Muscle layer of duodenum (tissue), 2 donors: Measurements from ENCODE around the gene DUSP2.

Experiments
- H3K27ac ChIP-seq: one replicate; pipeline ENCODE4 v1.7.0; 2013; ENCODE audit warnings: mild to moderate bottlenecking, low read length
- H3K27me3 ChIP-seq: one replicate; pipeline ENCODE4 v1.7.0; 2013; ENCODE audit warnings: low read depth, mild to moderate bottlenecking, control low read depth, low read length
- H3K36me3 ChIP-seq, 2 donors: one replicate each; pipeline ENCODE4 v1.7.0; 2013; ENCODE audit warnings: low read length in 2 of 2, control low read depth in 1 of 2, mild to moderate bottlenecking in 1 of 2; ENCODE audit not compliant: insufficient read depth in 2 of 2, control insufficient read depth in 1 of 2
- H3K4me1 ChIP-seq, 2 donors: one replicate each; pipeline ENCODE4 v1.7.0; 2013; ENCODE audit warnings: low read length in 2 of 2, mild to moderate bottlenecking in 2 of 2, control low read depth in 1 of 2, moderate library complexity in 1 of 2; ENCODE audit not compliant: insufficient read depth in 2 of 2, control insufficient read depth in 1 of 2
- H3K4me3 ChIP-seq, 2 donors: one replicate each; pipeline ENCODE4 v1.7.0; 2013; ENCODE audit warnings: low read length in 2 of 2, low read depth in 1 of 2, mild to moderate bottlenecking in 1 of 2
- H3K9me3 ChIP-seq, 2 donors: one replicate each; pipeline ENCODE4 v1.7.0; 2013; ENCODE audit warnings: low read length in 2 of 2, control low read depth in 1 of 2, mild to moderate bottlenecking in 1 of 2; ENCODE audit not compliant: control insufficient read depth in 1 of 2
- donor health status: healthy.

The DUSP2 gene

GRCh38 chr2:96145036-96145847, at the start of gene DUSP2:
TSS of gene DUSP2 (minus strand) at chr2:96145440. CDS start at chr2:96145354, 86 bp downstream.
- Histone ChIP-seq H3K9me3 (no peaks in the 10 kb centered on the region), H3K36me3 (no peaks in the 10 kb centered on the region), H3K27me3 (no peaks in the 10 kb centered on the region), H3K4me3 (peak within 1 kb of the TSS; percentile 50 to 54), H3K4me1 (peaks cover 0 to 18% of the 10 kb centered on the region in 2 donors), H3K27ac (peak within 1 kb of the TSS; percentile 65)

- Histone ChIP-seq H3K4me3 (no peak overlapping the region), H3K27me3 (no peaks in the 10 kb centered on the region), H3K27ac (no peak overlapping the region), H3K4me1 (no peaks in the 10 kb centered on the region), H3K36me3 (peaks cover 49 to 65% of the 10 kb centered on the region in 2 donors), H3K9me3 (no peaks in the 10 kb centered on the region)
These were observed 46.9 kb upstream of the DUSP2 start for GRCh38 chr2:96191937-96192670.

GRCh38 chr2:96188821-96189526, 43.7 kb upstream of the DUSP2 start:
- Histone ChIP-seq H3K27me3 (no peaks in the 10 kb centered on the region), H3K4me3 (no peak overlapping the region), H3K36me3 (peaks cover 65 to 82% of the 10 kb centered on the region in 2 donors), H3K9me3 (no peaks in the 10 kb centered on the region), H3K4me1 (no peaks in the 10 kb centered on the region), H3K27ac (no peak overlapping the region)

DNA sequence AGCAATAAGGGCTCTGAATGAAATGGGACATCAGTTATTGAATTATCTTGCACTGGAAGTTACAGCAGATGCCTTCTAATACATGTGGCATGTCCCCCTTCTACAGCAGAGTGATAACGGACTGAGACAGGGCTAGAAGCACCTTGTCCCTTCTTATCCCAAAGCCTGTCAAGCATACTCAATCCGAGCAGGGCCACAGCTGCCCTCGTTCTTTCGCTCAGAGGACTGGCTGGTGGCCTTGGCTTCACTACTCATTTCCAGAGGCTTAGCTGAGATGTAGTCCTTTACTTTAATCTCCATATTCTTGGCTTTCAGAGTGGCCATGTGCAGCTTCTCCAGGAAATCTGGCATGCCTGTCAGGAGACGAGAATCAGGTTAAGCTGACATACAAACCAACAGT, 41.3 kb upstream of the DUSP2 start:
- H3K27ac ChIP-seq = no peak overlapping the region
- H3K36me3 ChIP-seq = peaks cover 40 to 63% of the 10 kb centered on the region in 2 donors
- H3K4me1 ChIP-seq = no peaks in the 10 kb centered on the region
- no peaks in the 10 kb centered on the region for H3K27me3 ChIP-seq
- no peaks in the 10 kb centered on the region for H3K9me3 ChIP-seq
- H3K4me3 ChIP-seq = no peak overlapping the region

- Histone ChIP-seq H3K9me3 (no peaks in the 10 kb centered on the region), H3K27me3 (no peaks in the 10 kb centered on the region), H3K4me1 (no peaks in the 10 kb centered on the region), H3K36me3 (peaks cover 35 to 53% of the 10 kb centered on the region in 2 donors), H3K4me3 (no peak overlapping the region), H3K27ac (no peak overlapping the region)
These were observed 40.3 kb upstream of the DUSP2 start for GRCh38 chr2:96185516-96185915.

DNA sequence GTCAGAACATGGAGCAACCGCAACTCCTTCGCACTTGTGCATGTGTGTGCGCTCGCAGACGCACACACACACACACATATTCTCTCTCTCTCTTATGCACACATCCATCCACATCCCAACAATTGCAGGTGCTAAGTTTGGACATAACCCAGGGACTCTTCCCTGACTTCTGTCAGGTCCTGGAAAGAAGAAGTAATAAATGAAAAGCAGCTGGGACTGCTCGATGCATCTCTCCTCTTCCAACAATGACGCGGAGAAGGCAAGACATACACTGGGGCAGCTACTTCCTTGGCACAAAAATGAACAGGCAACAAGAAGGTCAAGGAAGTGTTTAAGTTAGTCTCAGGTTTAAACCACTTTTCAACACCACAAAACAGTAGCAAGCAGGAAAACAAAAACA, 39.7 kb upstream of the DUSP2 start:
- no peaks in the 10 kb centered on the region for H3K4me1 ChIP-seq
- no peaks in the 10 kb centered on the region for H3K9me3 ChIP-seq
- peaks cover 34 to 47% of the 10 kb centered on the region in 2 donors for H3K36me3 ChIP-seq
- no peak overlapping the region for H3K27ac ChIP-seq
- no peak overlapping the region for H3K4me3 ChIP-seq
- no peaks in the 10 kb centered on the region for H3K27me3 ChIP-seq

DNA sequence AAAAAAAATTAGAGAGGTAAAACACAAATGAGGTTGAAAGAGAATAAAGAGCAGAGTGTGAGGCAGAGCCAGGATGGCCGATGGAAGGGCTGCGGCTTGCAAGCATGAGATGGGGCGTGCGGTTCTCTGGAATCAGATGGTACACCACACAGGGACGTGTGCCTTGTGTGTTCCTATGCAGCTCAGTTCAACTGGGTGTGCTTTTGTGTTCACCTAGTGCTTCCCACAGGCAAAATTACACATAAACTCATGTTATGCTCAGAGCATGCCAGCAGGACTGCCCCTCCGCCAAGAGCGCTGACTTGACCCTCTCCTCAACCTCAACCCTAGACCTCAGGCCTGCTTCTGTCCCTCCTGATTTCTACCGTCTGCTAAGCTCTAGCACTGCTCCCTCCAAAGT, 38.9 kb upstream of the DUSP2 start:
- no peak overlapping the region for H3K4me3 ChIP-seq
- no peaks in the 10 kb centered on the region for H3K27me3 ChIP-seq
- H3K9me3 ChIP-seq = no peaks in the 10 kb centered on the region
- peaks cover 29 to 43% of the 10 kb centered on the region in 2 donors for H3K36me3 ChIP-seq
- no peak overlapping the region for H3K27ac ChIP-seq
- H3K4me1 ChIP-seq = no peaks in the 10 kb centered on the region

GRCh38 chr2:96181529-96181928, 36.3 kb upstream of the DUSP2 start:
- H3K36me3 ChIP-seq = peaks cover 20 to 28% of the 10 kb centered on the region in 2 donors
- no peaks in the 10 kb centered on the region for H3K4me1 ChIP-seq
- no peak overlapping the region for H3K27ac ChIP-seq
- H3K4me3 ChIP-seq = no peak overlapping the region
- no peaks in the 10 kb centered on the region for H3K27me3 ChIP-seq
- H3K9me3 ChIP-seq = no peaks in the 10 kb centered on the region

DNA sequence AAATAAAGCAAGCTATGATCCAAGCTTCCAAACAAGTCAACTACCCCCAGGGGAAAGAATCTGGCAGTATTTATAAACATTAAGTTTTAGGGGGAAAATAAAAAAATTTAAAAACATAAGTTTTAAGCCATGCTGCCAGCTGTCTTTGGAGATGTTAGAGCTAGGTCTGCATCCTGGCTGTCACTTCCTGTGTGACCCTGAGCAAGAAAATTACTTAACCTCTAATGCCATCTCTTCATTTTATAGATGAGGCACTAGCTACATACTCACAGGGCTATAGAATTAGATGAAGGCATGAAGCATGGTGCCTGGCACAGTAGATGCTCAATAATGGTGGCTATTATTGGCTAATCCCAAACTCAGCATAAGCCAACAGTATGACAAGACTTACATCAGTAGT, 35.3 kb upstream of the DUSP2 start:
- no peak overlapping the region for H3K4me3 ChIP-seq
- no peaks in the 10 kb centered on the region for H3K27me3 ChIP-seq
- H3K36me3 ChIP-seq = peaks cover 13 to 18% of the 10 kb centered on the region in 2 donors
- no peak overlapping the region for H3K27ac ChIP-seq
- H3K4me1 ChIP-seq = no peaks in the 10 kb centered on the region
- H3K9me3 ChIP-seq = no peaks in the 10 kb centered on the region

DNA sequence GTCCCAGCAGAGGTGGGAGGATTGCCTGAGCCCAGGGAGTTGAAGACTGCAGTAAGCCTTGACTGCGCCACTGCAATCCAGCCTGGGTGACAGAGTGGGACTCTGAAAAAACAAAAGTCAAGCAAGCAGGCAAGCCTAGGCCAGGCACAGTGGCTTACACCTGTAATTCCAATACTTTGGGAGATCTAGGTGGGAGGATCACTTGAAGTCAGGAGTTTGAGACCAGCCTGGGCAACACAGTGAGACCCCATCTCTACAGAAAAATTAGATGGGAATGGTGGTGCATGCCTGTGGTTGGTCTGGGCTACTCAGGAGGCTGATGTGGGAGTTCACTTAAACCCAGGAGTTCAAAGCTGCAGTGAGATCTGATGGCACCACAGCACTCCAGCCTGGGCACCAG, 34.8 kb upstream of the DUSP2 start:
- no peaks in the 10 kb centered on the region for H3K9me3 ChIP-seq
- H3K4me3 ChIP-seq = no peak overlapping the region
- peaks cover 8 to 12% of the 10 kb centered on the region in 2 donors for H3K36me3 ChIP-seq
- H3K4me1 ChIP-seq = no peaks in the 10 kb centered on the region
- no peak overlapping the region for H3K27ac ChIP-seq
- H3K27me3 ChIP-seq = no peaks in the 10 kb centered on the region

DNA sequence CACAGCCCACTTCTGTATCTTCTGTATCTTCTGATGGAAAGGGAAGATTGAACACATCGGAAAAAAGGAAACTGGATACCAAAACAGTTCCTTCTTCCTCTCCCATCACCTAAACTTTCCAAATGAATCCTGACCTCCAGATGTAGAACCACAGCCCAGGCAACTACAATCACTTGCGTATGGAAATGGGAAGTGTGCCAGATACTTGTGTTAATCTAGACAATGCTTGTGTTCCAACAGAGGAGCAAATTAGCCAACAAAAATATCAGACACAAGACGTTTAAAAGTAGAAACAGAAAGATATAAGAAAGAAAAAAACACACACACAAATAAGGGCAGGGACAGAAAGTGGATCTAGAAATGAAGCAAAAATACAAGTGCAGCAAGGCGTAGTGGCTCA, 31.4 kb upstream of the DUSP2 start:
- H3K4me3 ChIP-seq = no peak overlapping the region
- no peaks in the 10 kb centered on the region for H3K9me3 ChIP-seq
- H3K36me3 ChIP-seq = no peaks in the 10 kb centered on the region
- H3K27ac ChIP-seq = no peak overlapping the region
- H3K4me1 ChIP-seq = no peaks in the 10 kb centered on the region
- no peaks in the 10 kb centered on the region for H3K27me3 ChIP-seq
